NCI-H2029 treated with DMSO at 0.1 percent for 48 hours (cell line): ENCODE data around the gene KCTD3.

Source experiments
- DNase-seq: peaks from one replicate; lab custom pipeline; 2025; lab: John Stamatoyannopoulos, UW

The KCTD3 gene

DNA sequence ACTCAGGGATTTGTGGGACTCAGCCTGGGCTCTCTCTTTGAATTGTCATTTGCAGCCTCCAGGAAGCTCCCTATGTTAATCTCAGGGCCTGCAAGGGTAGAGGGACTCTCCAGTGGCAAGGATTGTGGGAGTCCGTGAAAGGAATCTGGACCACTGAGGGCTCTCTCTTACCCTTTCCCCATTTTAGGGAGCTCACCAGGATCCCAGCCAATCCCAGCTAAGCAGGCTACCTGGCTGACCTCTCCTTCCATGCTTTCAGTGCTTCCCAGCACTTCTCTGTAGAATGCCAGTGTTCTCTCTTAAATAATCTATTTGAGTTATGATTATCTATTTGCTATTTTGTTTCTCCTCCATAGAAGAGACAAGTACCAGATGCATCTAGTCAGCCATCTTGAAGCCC lies 9.6 kb upstream of the KCTD3 start:
- DNase-seq, result no peak

DNA sequence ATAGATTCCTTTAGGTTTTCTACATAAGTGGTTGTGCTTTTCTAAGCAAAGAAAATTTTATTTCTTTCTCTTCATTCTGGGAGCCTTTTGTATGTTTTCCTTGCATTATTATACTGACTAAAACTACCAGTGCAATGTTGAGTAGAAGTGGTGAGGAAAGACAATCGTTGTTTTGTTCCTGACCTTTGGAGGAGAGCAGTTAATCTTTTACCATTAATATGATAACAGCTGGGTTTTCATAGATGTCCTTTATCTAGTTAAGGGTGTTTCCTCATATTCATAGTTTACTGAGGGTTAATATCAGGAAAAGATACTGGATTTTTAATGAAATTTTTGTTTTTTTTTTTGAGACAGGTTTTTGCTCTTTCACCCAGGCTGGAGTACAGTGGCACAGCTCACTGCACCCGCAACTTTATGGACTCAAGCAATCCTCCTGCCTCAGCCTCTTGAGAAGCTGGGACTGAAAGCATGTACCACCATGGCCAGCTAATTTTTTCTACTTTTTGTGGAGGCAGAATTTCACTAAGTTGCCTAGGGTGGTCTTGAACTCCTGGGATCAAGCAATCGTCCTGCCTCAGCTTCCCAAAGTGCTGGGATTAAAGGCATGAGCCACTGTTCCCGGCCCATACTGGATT lies 9.0 kb upstream of the KCTD3 start:
- DNase-seq, result no peak

DNA sequence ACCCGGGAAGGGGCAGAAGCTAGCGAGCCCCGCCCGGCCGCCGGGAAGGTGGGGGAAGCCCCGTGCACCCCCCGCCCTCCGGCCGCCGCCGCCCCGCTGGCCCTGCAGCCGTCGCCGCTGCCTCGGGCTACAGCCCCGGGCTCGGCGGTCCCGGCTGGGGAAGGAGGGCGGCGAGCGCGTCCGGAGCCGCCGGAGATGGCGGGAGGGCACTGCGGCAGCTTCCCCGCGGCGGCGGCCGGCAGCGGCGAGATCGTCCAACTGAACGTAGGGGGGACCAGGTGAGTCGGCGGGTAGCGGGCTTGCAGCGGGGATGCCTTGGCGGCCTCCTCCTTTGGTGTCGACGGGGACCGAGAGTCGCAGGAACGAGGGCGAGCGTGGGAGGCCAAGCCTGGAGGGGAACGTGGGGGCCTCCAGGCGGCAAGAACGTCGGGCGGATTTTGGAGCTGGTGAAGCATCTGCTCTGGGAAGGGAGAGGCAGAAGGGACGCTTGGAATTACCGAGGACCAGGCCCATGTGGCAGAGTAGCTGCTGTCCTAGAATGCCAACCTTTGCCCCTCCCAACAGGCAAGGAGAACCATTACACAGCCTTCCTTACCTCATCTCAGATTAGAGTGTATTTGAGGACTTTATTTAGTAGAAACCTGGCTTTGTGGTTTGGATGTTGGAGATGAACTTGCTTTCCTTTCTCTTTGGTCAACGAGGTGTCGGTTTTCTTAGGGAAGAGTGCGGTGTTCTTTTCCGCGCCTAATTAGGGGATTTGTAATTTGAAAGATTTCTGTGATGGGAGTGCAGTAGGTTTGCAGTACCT lies 591 bp downstream of the KCTD3 start:
- peak; percentile 72 for DNase-seq

DNA sequence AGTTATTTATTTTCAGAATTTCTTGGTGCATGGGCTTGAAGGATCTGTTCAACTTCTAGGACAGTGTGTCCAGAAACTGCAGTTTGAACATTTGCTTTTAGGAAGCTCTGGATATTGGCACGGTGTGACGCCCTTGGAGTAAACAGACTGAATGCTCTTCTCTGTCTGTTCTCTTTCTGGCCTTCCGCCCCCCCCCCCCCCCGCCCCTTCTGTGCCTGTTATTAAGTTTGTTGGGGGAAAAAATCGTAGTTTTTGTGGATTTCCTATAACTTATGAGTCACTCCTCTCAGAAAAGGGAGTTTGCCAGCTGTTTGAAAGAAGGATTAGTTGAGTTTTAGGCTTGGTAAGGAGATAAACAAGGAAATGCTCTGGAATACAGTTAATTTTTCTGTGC lies 1.2 kb downstream of the KCTD3 start:
- DNase-seq, result no peak

DNA sequence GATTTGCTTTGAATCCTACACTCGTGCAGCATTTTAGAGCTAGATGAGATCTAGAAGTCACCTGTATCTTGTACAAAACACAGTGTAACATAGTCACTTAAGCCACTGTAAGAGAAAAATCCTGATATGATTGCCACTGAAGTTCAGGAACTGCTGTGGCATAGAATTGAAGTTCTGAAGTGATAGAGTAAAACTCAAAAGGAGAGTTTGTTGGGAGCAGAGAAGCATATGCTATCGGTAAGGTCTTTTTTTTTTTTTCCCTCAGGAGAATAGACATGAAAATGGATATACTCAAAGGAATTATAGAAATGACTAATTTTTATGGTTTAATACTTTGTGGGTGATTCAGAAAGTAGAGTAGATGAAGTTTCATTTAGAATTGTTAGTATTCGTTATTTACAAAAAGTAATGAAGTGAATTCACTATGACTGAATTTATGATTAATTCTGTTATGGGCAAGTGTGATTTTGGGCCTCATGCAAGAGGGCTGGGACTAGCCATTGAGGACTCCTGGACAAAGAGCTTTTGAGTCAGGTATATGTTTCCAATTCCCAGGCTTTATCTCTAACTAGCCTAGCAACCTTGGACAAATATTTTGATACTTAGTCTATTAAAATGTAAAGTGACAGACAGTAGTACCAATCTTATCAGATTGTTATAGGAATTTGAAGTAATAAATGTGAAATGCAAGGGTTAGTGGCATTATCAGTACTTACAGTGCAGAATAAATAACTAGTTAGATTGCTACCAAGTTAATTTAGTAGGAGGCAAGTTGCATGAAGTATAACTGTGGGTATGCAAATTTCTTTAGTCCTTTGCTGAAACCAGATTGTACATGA lies 3.1 kb downstream of the KCTD3 start:
- no peak for DNase-seq

DNA sequence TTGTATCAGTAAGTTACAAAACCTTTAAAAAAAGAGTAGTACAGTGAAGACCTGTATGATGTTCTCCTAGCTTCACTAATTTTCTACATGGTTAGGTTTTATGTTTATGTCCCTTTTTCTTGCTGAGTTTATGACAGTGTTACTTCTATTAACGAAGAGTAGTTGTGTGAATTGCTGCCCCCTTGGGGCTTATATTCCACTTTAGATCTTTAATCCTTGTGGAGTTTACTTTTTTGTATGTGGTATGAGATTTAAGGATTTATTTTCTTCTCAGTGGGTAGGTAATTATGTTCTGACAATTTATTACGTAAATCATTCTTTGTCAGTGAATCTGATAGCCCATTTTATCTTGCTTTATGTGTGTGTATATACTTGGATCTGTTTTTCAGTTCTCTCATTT lies 14.8 kb downstream of the KCTD3 start:
- DNase-seq, result no peak

DNA sequence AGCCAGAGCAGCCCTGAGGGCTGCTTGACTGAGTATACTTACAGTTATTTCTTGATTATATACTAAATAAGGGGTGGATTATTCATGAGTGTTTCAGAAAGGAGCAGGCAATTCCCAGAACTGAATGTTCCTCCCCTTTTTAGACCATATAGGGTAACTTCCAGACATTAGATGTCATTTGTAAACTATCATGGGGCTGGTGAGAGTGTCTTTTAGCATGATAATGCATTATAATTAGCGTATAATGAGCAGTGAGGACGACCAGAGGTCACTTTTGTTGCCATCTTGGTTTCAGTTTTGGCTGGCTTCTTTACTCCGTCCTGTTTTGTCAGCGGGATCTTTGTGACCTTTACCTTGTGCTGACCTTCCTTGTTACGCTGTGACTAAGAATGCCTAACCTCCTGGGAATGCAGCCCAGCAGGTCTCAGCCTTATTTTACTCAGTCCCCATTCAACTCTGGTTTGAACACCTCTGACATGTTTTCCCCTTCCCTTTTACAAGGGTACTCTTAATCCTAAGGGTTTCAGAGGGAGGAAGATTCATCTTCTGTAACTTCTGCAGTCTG lies 16.2 kb downstream of the KCTD3 start:
- DNase-seq, result no peak

DNA sequence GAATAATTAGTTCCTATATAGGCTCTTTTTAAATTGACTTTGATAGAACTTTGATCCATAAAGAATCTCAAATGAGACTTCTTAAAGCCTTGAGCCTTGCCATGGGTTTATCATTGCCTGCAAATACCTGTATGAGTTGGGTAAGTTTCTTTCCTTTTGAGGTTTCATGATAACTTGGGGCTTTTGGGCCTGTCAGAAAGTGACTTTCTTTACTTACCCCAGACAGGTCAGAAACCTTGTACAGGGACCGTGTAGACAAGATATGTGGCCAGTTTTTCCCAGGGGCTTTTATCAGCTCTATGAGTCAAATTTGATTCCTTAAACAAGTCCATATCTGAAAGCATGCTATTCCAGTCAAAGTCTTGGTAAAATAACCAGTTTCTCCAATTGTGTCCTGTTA lies 17.3 kb downstream of the KCTD3 start:
- DNase-seq, result no peak

DNA sequence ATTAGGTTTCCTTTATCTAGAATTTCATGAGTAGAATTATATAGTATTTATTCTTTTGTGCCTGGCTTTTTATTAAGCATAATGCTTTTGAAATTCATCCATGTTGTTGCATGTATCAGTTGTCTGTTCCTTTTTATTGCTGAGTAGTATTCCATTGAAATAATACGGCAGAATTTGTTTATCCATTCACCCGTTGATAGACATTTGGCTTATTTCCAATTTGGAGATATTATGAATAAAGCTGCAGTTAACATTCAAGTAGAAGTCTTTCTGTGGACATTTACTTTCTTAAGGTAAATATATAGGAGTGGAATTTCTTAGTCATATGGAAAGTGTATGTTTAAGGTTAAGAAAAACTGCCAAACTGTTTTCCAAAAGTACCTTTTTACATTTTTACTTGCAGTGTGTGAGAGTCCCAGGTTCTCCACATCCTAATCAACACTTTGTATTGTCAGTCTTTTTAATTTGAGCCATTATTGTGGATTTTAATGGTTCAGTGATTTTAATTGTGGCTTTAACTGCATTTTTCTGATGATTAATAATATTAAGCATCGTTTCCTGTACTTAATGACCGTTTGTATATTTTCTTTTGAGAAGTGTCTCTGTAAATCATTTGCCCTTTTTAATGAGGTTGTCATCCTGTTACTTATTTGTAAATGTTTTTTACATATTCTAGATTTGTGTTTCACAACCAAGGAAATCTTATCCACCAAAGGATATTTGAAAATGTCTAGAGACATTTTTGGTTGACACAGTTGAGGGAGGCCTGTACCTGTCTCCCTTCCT lies 22.7 kb downstream of the KCTD3 start:
- no peak for DNase-seq

DNA sequence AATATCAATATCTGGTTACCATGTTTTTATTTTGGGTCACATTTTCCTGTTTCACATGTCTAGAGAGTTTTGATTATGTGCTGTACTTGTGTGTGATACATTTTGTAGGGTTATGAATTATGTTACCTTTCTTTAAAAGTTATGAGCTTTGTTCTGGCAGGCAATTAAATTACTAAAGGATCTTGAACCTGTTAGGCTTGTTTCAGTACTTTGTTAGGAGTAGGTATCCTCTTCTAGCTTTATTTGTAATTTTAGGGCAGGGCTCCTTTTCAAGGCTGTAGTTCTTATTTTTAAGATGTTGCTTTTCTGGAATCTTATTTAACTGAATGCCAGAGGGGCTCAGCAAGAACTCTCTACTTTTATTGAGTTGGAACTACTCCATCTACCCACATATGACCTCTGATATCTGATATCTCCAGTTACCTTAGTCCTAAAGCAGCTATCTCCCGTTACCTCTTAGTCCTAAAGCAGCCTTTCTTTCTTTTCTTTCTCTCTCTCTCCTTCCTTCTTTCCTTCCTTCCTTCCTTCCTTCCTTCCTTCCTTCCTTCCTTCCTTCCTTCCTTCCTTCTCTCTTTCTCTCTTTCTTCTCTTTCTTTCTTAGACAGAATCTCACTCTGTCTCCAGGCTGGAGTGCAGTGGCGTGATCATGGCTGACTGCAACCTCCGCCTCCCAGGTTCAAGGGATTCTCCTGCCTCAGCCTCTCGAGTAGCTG lies 23.8 kb downstream of the KCTD3 start:
- no peak for DNase-seq

DNA sequence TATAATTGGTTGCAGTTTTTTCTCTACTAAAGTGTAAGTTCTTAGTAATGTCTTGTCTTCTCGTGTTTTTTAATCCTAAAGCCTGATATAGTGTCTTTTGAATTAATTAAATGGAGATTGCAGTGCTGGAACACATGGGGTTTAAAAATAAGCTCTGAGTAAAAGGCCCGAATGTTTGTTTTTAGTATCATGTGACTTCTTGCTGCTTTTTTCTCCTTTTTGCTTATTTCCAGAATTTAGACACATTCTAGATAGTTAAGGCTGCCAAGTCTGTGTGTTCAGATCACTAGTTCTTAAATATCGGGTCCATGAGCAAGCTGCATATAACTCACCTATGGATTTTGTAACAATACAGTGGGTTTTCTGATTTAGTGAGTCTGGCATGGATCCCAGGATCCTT lies 27.5 kb downstream of the KCTD3 start:
- DNase-seq, result no peak

DNA sequence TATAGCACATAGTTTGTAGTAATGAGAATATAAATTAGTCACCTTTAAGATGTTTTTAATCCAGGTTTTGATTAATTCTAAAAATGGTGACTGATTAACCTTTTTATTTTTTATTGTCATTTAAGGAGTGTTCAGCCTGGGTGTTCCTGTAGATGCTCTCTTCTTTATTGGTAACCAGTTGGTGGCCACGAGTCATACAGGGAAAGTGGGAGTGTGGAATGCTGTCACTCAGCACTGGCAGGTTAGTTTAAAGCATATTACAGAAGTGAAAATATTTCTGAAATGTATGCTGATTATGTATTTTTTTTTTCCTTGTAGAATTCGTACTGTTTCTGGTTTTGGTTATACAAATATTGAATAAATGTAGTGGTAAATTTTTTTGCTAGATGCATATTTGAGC lies 28.1 kb downstream of the KCTD3 start:
- no peak for DNase-seq

DNA sequence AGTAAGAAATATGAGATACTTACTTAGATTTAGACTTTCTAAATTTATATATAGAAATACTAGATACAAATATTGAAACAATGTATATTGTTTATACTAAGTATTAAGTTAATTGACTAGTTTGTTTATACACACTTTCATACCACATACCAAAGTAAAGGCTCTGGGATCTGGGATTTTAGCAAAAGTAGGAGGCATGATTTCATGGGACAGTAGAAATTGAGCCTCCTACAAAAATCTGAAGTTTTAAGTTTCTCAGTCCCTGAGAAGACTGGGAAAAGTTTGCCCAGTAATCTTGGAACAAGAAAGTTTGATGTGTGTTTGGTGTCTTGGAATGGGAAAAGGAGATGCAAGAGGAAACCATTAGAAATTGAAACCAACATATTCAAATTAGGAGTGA lies 30.9 kb downstream of the KCTD3 start:
- DNase-seq, result no peak

DNA sequence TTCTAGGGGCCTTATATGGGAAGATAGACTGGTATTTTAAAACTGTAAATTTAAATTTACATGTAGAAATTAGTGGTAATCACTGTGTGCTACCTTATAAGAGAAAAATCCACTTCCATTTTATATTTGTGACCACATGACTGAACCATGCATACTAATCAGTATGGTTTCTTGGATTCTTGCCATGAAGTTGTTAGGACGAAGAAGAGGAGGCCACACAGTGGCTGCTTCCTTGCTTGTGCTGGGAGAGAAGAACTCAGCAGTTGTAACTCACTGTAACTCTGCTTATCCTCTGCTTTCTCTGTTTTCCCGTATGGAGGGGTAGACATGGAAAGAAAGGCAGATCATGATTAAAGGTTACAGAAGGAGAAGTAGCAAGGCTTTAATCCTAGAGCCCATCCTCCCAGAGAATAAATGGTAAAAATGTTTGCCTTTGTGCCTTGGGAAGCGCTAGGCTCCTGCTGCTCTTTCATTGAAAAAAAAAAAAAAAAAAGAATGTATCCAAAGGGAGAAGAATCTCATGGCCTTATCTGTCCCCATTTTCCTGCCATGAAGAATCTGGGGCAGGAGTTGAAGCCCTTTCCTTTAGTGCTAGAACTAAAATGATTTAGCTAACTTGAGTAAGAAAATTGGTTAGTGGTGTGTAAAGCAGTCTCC lies 32.4 kb downstream of the KCTD3 start:
- DNase-seq, result no peak

DNA sequence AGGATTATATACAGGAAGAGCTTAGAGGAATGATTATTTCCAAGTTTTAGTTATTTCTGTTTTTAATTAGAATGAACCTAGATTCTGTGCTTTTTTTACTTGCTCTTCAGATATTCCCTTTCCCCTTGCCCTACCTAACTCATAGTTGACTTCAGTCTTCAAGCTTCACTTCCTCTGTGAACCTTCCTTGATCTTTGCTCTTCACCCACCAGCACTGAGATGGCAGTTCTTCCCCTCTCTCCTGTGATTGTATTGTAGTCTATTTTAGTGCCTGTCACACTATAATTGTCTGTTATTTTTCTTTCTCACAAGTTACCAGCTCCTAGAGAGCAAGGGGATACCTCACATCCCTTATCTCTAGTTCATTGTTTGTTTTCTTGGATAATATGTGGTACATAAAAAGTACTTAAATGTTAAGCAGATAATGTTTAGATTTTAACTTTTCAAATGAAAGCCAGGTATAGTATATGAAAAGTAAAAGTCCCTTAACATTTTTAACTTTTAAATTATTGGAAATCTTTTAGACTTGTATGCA lies 33.2 kb downstream of the KCTD3 start:
- DNase-seq, result no peak

DNA sequence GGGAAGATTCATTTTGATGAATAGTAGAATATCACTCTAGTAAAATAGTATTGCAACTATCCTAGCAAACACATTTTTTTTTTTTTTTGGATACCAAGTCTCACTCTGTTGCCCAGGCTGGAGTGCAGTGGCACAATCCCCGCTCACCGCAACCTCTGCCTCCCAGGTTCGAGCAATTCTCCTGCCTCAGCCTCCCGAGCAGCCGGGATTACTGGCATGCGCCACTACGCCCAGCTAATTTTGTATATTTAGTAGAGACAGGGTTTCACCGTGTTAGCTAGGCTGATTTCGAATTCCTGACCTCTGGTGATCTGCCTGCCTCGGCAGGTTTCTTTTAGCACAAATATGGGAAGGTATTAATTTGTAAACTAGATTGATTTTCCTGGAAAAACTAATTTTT lies 33.8 kb downstream of the KCTD3 start:
- DNase-seq, result no peak

DNA sequence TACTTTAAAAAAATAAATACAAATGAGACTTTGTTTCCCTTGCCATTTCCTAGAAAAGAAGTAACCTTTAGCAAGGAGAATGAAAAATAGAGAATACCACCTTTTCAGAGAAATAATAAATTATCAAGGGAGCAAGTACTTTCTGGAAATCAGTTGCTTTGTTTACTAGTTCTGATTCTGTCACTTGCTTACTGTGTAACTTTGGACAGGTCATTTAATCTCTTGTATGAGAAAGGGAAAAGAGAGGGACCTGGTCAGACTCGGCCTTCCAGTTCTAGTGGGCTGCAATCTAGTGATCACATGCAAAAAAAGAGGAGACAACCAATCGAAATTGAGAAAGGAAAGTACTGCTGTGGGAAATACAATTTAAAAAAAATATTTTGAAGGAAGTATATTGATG lies 34.2 kb downstream of the KCTD3 start:
- no peak for DNase-seq

DNA sequence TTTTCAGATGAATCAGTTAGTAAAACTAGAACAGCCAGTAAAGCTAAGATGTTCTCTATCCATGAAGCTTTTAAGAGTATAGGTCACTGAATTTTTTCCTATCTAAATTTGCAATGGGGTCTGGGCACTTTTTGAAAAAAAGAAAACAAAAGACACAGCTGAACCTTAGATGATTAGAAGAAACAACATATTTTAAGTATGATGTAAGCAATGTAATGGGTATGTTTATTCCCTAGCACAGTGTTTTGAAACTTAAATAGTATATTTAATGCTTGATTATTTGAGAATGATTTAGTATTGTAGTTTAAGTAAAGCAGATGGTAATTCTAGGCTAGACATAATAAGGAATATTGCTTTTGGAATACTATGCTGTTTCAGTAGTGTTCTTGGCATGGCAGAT lies 36.2 kb downstream of the KCTD3 start:
- DNase-seq, result no peak

DNA sequence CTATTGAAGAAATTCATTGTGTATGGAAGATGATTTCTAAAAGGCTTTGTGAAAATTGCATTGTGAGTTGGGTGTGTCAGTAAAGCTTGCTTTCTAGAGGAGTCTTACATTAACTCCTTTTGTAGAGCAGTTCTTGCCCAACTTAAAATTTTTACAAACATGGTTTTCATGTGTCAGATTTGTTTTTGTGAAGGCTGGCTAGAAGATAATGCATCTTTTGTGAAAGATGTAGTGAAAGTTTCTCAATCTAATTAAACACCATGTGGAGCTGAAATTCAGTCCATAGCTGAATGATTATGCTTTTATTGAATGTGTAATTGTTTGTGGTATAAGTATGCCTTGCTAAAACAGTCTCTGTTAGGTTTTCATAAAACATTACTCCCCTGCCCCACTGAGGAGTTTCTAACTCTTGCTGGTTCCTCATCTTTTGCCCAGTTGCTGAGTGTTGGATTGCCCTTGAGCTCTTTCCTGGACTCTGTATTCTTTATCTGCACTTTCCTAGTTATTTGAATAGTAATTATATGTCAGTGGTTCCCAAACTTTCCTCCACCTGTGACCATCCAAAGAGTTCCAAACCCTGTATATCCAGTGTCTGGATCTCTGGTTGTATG lies 38.0 kb downstream of the KCTD3 start:
- no peak for DNase-seq

DNA sequence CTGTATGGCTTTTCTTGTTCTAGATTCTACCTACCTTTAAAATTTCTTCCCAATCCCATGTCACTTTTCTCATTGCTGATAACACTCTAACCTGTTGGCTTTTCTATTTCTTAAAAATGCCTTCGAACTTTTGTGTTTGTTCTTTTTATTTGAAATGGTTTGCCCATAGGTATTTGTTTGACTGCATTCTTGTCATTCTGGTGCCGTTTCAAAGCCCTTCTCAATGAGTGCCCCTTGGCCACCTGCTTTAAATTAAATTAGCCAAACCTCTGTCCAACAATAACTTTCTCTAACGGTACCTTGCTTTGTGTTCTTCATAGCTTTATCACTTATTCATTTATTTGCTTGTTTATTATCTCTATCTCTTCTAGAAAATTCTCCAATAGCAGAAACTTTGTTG lies 38.9 kb downstream of the KCTD3 start:
- DNase-seq, result no peak
